Measurements from ENCODE around the gene EMP1. TPM values are rescaled to one million over a fixed set of nuclear protein-coding genes. Genes with fewer than 3 reads are reported as not detected.

Gene EMP1
- total RNA-seq, 4 donors from 2014 or later, result 48.9 to 345 (median 163) TPM

- Histone ChIP-seq H3K27me3 (no peaks in the 10 kb centered on the region), H3K36me3 (no peaks in the 10 kb centered on the region), H3K4me3 (no peak overlapping the region), H3K27ac (no peak overlapping the region), H3K4me1 (no peaks in the 10 kb centered on the region), H3K9me3 (no peaks in the 10 kb centered on the region)
- TF ChIP-seq CTCF (IDR thresholded peaks at IDR 0.05) (peak in 1 of 4 experiments; percentile 2), POLR2A (IDR thresholded peaks at IDR 0.05) (no peak)
- DNase-seq, result no peak
- intact Hi-C loops (cut with DNase I; ENCODE audit: low total_unique reads), result no loop called here
Observed at GRCh38 chr12:13161172-13161571, 35.4 kb upstream of the EMP1 start.

GRCh38 chr12:13162904-13163303, 33.6 kb upstream of the EMP1 start:
- H3K36me3 ChIP-seq, result no peaks in the 10 kb centered on the region
- DNase-seq, result no peak
- intact Hi-C loops (cut with DNase I; ENCODE audit: low total_unique reads), result no loop called here
- H3K9me3 ChIP-seq, result no peaks in the 10 kb centered on the region
- no peaks in the 10 kb centered on the region for H3K4me1 ChIP-seq
- TF ChIP-seq POLR2A (IDR thresholded peaks at IDR 0.05) (no peak), CTCF (IDR thresholded peaks at IDR 0.05) (no peak)
- H3K4me3 ChIP-seq, result no peak overlapping the region
- no peak overlapping the region for H3K27ac ChIP-seq
- no peaks in the 10 kb centered on the region for H3K27me3 ChIP-seq

- TF ChIP-seq CTCF (IDR thresholded peaks at IDR 0.05) (no peak), POLR2A (IDR thresholded peaks at IDR 0.05) (no peak)
- Histone ChIP-seq H3K9me3 (no peaks in the 10 kb centered on the region), H3K4me1 (no peaks in the 10 kb centered on the region), H3K27ac (no peak overlapping the region), H3K27me3 (no peaks in the 10 kb centered on the region), H3K36me3 (no peaks in the 10 kb centered on the region), H3K4me3 (no peak overlapping the region)
- intact Hi-C loops (cut with DNase I; ENCODE audit: low total_unique reads), result no loop called here
- no peak for DNase-seq
Observed at GRCh38 chr12:13163868-13164635, 32.5 kb upstream of the EMP1 start.

GRCh38 chr12:13164921-13165616, 31.5 kb upstream of the EMP1 start:
- no peak for TF ChIP-seq CTCF (IDR thresholded peaks at IDR 0.05)
- TF ChIP-seq POLR2A (IDR thresholded peaks at IDR 0.05), result no peak
- Histone ChIP-seq H3K9me3 (no peaks in the 10 kb centered on the region), H3K4me3 (no peak overlapping the region), H3K4me1 (no peaks in the 10 kb centered on the region), H3K27me3 (no peaks in the 10 kb centered on the region), H3K36me3 (no peaks in the 10 kb centered on the region), H3K27ac (no peak overlapping the region)
- intact Hi-C loops (cut with DNase I; ENCODE audit: low total_unique reads), result no loop called here
- no peak for DNase-seq

GRCh38 chr12:13165617-13166041, 30.9 kb upstream of the EMP1 start:
- TF ChIP-seq POLR2A (IDR thresholded peaks at IDR 0.05) (no peak), CTCF (IDR thresholded peaks at IDR 0.05) (no peak)
- Histone ChIP-seq H3K36me3 (no peaks in the 10 kb centered on the region), H3K4me3 (no peak overlapping the region), H3K4me1 (no peaks in the 10 kb centered on the region), H3K9me3 (no peaks in the 10 kb centered on the region), H3K27ac (no peak overlapping the region), H3K27me3 (no peaks in the 10 kb centered on the region)
- intact Hi-C loops (cut with DNase I; ENCODE audit: low total_unique reads), result no loop called here
- DNase-seq, result peak; percentile 54 to 55
